GM12878 (cell line): ENCODE results near the gene POLD4. TPM values are rescaled to one million over a fixed set of nuclear protein-coding genes. Genes with fewer than 3 reads are reported as not detected.

Source experiments
- CBX5 ChIP-seq: sonication (generic); IDR thresholded peaks from 2 replicates; pipeline ENCODE4 v1.6.1; 2016; ENCODE audit warnings: low read depth, moderate library complexity, mild to moderate bottlenecking, inconsistent platforms
- ESRRA ChIP-seq: IDR thresholded peaks from 2 replicates; pipeline ENCODE4 v1.6.1; 2012; ENCODE audit warnings: mild to moderate bottlenecking, low read length, improper control_type of control experiment
- ETV6 ChIP-seq, 2 experiments: fragments of 450-650 bp in 1 of 2; IDR thresholded peaks in 1 of 2; conservative IDR thresholded peaks in 1 of 2; 2 replicates each; pipeline ENCODE4 v1.6.1; 2014; ENCODE audit warnings: antibody characterized with exemption in 1 of 2, borderline replicate concordance in 1 of 2, low read depth in 1 of 2, mild to moderate bottlenecking in 1 of 2, moderate library complexity in 1 of 2
- FOXK2 ChIP-seq: fragments of 450-650 bp; IDR thresholded peaks from 2 replicates; pipeline ENCODE4 v1.6.1; 2017; ENCODE audit warnings: mild to moderate bottlenecking, moderate library complexity
- HDAC6 ChIP-seq: fragments of 200-600 bp; sonication (generic); IDR thresholded peaks from one replicate; pipeline ENCODE4 v1.8.0; 2017; ENCODE audit warnings: antibody characterized with exemption; ENCODE audit not compliant: unreplicated experiment
- KLF5 ChIP-seq: fragments of 450-650 bp; IDR thresholded peaks from 2 replicates; pipeline ENCODE4 v1.6.1; 2014; ENCODE audit warnings: mild to moderate bottlenecking; ENCODE audit not compliant: partially characterized antibody
- MYC ChIP-seq: IDR thresholded peaks from 2 replicates; pipeline ENCODE4 v1.6.1; 2011; ENCODE audit warnings: mild to moderate bottlenecking, low read length, moderate library complexity, inconsistent platforms; ENCODE audit not compliant: insufficient read depth, insufficient replicate concordance, insufficient read length, severe bottlenecking
- POLR2AphosphoS2 ChIP-seq: IDR thresholded peaks from 2 replicates; pipeline ENCODE4 v1.6.1; 2011; ENCODE audit warnings: low read depth, mild to moderate bottlenecking, low read length, improper control_type of control experiment, moderate library complexity
- RFX5 ChIP-seq: IDR thresholded peaks from 2 replicates; pipeline ENCODE4 v1.6.1; 2011; ENCODE audit warnings: low read depth, low read length, improper control_type of control experiment
- SMAD5 ChIP-seq: IDR thresholded peaks from 2 replicates; pipeline ENCODE4 v1.6.1; 2016; ENCODE audit warnings: antibody characterized with exemption, low read depth
- SMARCA5 ChIP-seq: fragments of 450-650 bp; IDR thresholded peaks from 2 replicates; pipeline ENCODE4 v1.6.1; 2017; ENCODE audit warnings: mild to moderate bottlenecking
- ZNF217 ChIP-seq: fragments of 450-650 bp; IDR thresholded peaks from 2 replicates; pipeline ENCODE4 v1.6.1; 2017; ENCODE audit warnings: antibody characterized with exemption, mild to moderate bottlenecking
- ZNF274 ChIP-seq: IDR thresholded peaks from one replicate; pipeline ENCODE4 v1.8.0; 2011; ENCODE audit not compliant: insufficient read length, insufficient read depth
- ZNF384 ChIP-seq: IDR thresholded peaks from 2 replicates; pipeline ENCODE4 v1.6.1; 2012; ENCODE audit warnings: low read depth, mild to moderate bottlenecking, low read length, improper control_type of control experiment, borderline replicate concordance
- polyA plus RNA-seq, 11 experiments: library from polyadenylated mRNA; depleted of rRNA in 4 of 11; unstranded in 6 of 11; stranded (reverse) in 5 of 11; fragments of >200 nt; fragmentation: Nextera tagmentation in 4 of 11; fragmentation: Illumina TruSeq in 1 of 11; extraction: Ambion mirVana in 4 of 11; extraction: Trizol in 1 of 11; gene quantifications; 1 replicate in 1 of 11; 2 replicates in 10 of 11; pipeline versions ENCODE4 v1.2.1 to v1.2.3, GENCODE V29; 2011 to 2016; ENCODE audit warnings: inconsistent platforms in 2 of 11, missing spikeins in 2 of 11, low read depth in 1 of 11
- total RNA-seq, 4 experiments: library from RNA; depleted of rRNA in 3 of 4; stranded (reverse); fragments of >200 nt in 3 of 4; fragmentation: Illumina TruSeq in 1 of 4; extraction: Trizol in 1 of 4; gene quantifications; 2 replicates each; pipeline versions ENCODE4 v1.2.1 to v1.2.3, GENCODE V29; 2013 to 2021
- TF ChIP-seq, protein P1 (sequence below): fragments of 450-650 bp; IDR thresholded peaks from 2 replicates; pipeline ENCODE4 v1.6.1; 2016; ENCODE audit warnings: mild to moderate bottlenecking
- TF ChIP-seq, protein P2 (sequence below): IDR thresholded peaks from 2 replicates; pipeline ENCODE4 v1.6.1; 2012; ENCODE audit warnings: improper control_type of control experiment, low read depth, low read length; ENCODE audit not compliant: insufficient replicate concordance
- TF ChIP-seq, protein P3 (sequence below): fragments of 450-650 bp; IDR thresholded peaks from 2 replicates; pipeline ENCODE4 v1.6.1; 2014; ENCODE audit warnings: mild to moderate bottlenecking
- TF ChIP-seq, protein P4 (sequence below): fragments of 450-650 bp; IDR thresholded peaks from 2 replicates; pipeline ENCODE4 v1.6.1; 2017; ENCODE audit warnings: low read depth, mild to moderate bottlenecking, moderate library complexity
- TF ChIP-seq, protein P5 (sequence below): IDR thresholded peaks from 2 replicates; pipeline ENCODE4 v1.6.1; 2011; ENCODE audit warnings: borderline replicate concordance, low read depth, mild to moderate bottlenecking, moderate library complexity, mixed read lengths, low read length; ENCODE audit not compliant: insufficient read depth; ENCODE audit errors: extremely low read length

The POLD4 gene
- total and polyA plus RNA-seq, 10 of the 15 experiments (the other 5 are each of a cell fraction or from before 2014, with no cell fraction given): 8.1 to 176 (median 88.1) TPM

DNA sequence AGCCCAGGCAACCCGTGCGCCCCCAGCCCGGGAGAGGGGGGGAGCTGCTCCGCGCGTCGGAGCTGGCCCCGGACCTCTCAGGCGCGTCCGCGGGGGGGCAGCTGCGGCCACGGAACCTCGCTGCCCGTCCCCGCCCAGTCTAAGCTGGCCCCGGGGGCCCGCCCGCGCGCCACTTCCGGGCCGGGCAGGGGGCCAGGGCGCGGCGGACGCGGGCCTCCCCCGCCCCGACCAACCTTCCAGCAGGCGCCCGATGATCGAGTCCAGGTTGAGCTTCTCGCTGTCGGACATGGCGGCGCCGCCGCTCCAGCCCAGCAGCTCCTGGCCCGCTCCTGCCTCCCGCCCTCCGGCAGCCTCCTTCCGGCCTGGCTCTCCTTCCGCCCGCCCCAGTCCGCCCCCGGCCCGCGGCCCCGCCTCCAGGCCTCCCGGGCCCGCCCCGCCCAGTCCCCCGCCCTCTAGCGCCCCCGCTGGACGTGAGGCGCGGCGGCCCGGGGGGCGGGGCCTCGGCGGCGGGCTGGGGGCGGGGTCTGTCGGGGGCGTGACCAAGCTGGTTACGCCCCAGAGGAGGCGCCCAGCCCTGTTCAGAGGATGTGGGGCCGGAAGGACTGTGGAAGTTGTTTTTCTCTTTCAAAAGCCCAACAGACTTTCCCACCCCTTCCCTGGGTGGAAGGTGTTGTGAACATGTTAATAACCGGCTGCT is 48.3 kb upstream of the POLD4 start, which contains the start of gene PPP1CA (continued):
- no peak for TF ChIP-seq MYC
- TF ChIP-seq ETV6 (conservative IDR thresholded peaks at IDR 0.05 in 1 of 2, IDR thresholded peaks at IDR 0.05 in 1 of 2; ENCODE audit: borderline replicate concordance in 1 of 2, low read depth in 1 of 2): 0 out of 4 replicates have a peak, but pooled peaks of 1 of the 2 experiments have one; percentile 12
- no peak for TF ChIP-seq ZNF384
- TF ChIP-seq, protein P1, sequence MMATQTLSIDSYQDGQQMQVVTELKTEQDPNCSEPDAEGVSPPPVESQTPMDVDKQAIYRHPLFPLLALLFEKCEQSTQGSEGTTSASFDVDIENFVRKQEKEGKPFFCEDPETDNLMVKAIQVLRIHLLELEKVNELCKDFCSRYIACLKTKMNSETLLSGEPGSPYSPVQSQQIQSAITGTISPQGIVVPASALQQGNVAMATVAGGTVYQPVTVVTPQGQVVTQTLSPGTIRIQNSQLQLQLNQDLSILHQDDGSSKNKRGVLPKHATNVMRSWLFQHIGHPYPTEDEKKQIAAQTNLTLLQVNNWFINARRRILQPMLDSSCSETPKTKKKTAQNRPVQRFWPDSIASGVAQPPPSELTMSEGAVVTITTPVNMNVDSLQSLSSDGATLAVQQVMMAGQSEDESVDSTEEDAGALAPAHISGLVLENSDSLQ: no peak
- no peak for TF ChIP-seq FOXK2
- peak; percentile 85 for TF ChIP-seq SMARCA5
- TF ChIP-seq KLF5: no peak
- TF ChIP-seq CBX5: no peak
- TF ChIP-seq ESRRA: no peak
- TF ChIP-seq, protein P2, sequence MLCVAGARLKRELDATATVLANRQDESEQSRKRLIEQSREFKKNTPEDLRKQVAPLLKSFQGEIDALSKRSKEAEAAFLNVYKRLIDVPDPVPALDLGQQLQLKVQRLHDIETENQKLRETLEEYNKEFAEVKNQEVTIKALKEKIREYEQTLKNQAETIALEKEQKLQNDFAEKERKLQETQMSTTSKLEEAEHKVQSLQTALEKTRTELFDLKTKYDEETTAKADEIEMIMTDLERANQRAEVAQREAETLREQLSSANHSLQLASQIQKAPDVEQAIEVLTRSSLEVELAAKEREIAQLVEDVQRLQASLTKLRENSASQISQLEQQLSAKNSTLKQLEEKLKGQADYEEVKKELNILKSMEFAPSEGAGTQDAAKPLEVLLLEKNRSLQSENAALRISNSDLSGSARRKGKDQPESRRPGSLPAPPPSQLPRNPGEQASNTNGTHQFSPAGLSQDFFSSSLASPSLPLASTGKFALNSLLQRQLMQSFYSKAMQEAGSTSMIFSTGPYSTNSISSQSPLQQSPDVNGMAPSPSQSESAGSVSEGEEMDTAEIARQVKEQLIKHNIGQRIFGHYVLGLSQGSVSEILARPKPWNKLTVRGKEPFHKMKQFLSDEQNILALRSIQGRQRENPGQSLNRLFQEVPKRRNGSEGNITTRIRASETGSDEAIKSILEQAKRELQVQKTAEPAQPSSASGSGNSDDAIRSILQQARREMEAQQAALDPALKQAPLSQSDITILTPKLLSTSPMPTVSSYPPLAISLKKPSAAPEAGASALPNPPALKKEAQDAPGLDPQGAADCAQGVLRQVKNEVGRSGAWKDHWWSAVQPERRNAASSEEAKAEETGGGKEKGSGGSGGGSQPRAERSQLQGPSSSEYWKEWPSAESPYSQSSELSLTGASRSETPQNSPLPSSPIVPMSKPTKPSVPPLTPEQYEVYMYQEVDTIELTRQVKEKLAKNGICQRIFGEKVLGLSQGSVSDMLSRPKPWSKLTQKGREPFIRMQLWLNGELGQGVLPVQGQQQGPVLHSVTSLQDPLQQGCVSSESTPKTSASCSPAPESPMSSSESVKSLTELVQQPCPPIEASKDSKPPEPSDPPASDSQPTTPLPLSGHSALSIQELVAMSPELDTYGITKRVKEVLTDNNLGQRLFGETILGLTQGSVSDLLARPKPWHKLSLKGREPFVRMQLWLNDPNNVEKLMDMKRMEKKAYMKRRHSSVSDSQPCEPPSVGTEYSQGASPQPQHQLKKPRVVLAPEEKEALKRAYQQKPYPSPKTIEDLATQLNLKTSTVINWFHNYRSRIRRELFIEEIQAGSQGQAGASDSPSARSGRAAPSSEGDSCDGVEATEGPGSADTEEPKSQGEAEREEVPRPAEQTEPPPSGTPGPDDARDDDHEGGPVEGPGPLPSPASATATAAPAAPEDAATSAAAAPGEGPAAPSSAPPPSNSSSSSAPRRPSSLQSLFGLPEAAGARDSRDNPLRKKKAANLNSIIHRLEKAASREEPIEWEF: no peak
- 0 out of 2 replicates have a peak, but pooled peaks have one; percentile 57 for TF ChIP-seq SMAD5
- TF ChIP-seq ZNF274: no peak
- no peak for TF ChIP-seq RFX5
- peak; percentile 86 for TF ChIP-seq POLR2AphosphoS2
- TF ChIP-seq, protein P3, sequence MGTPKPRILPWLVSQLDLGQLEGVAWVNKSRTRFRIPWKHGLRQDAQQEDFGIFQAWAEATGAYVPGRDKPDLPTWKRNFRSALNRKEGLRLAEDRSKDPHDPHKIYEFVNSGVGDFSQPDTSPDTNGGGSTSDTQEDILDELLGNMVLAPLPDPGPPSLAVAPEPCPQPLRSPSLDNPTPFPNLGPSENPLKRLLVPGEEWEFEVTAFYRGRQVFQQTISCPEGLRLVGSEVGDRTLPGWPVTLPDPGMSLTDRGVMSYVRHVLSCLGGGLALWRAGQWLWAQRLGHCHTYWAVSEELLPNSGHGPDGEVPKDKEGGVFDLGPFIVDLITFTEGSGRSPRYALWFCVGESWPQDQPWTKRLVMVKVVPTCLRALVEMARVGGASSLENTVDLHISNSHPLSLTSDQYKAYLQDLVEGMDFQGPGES: no peak; the same call in 1 of the 2 replicates
- TF ChIP-seq, protein P4, sequence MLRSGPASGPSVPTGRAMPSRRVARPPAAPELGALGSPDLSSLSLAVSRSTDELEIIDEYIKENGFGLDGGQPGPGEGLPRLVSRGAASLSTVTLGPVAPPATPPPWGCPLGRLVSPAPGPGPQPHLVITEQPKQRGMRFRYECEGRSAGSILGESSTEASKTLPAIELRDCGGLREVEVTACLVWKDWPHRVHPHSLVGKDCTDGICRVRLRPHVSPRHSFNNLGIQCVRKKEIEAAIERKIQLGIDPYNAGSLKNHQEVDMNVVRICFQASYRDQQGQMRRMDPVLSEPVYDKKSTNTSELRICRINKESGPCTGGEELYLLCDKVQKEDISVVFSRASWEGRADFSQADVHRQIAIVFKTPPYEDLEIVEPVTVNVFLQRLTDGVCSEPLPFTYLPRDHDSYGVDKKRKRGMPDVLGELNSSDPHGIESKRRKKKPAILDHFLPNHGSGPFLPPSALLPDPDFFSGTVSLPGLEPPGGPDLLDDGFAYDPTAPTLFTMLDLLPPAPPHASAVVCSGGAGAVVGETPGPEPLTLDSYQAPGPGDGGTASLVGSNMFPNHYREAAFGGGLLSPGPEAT: no peak
- TF ChIP-seq, protein P5, sequence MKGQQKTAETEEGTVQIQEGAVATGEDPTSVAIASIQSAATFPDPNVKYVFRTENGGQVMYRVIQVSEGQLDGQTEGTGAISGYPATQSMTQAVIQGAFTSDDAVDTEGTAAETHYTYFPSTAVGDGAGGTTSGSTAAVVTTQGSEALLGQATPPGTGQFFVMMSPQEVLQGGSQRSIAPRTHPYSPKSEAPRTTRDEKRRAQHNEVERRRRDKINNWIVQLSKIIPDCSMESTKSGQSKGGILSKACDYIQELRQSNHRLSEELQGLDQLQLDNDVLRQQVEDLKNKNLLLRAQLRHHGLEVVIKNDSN: no peak
- TF ChIP-seq ZNF217: no peak
- no peak for TF ChIP-seq HDAC6
